Neuronal stem cell (in vitro differentiated cells): Measurements from ENCODE around the gene OXCT1.

ENCODE experiments used
- DNase-seq: peaks from one replicate; pipeline ENCODE4 v3.0.0-alpha.2; 2013; ENCODE audit warnings: low spot score
- H2AFZ ChIP-seq: one replicate; pipeline ENCODE4 v1.6.1; 2013; ENCODE audit warnings: mild to moderate bottlenecking, low read length, inconsistent platforms
- H2AK5ac ChIP-seq: 2 replicates; pipeline ENCODE4 v1.6.1; 2013; ENCODE audit warnings: low read depth, mild to moderate bottlenecking, inconsistent platforms, low read length, moderate library complexity, mixed read lengths
- H2BK120ac ChIP-seq: 2 replicates; pipeline ENCODE4 v1.6.1; 2013; ENCODE audit warnings: low read depth, mild to moderate bottlenecking, inconsistent platforms, low read length, moderate library complexity, mixed read lengths
- H2BK12ac ChIP-seq: one replicate; pipeline ENCODE4 v1.6.1; 2013; ENCODE audit warnings: low read length, inconsistent platforms
- H2BK15ac ChIP-seq: 2 replicates; pipeline ENCODE4 v1.6.1; 2013; ENCODE audit warnings: mild to moderate bottlenecking, low read length, inconsistent platforms, mixed read lengths
- H2BK5ac ChIP-seq: one replicate; pipeline ENCODE4 v1.6.1; 2013; ENCODE audit warnings: inconsistent platforms, mild to moderate bottlenecking, low read length, moderate library complexity
- H3K14ac ChIP-seq: one replicate; pipeline ENCODE4 v1.6.1; 2013; ENCODE audit warnings: low read length, inconsistent platforms
- H3K18ac ChIP-seq: 2 replicates; pipeline ENCODE4 v1.6.1; 2013; ENCODE audit warnings: low read length, inconsistent platforms
- H3K23ac ChIP-seq: 2 replicates; pipeline ENCODE4 v1.6.1; 2013; ENCODE audit warnings: low read depth, mild to moderate bottlenecking, mixed read lengths, low read length, inconsistent platforms; ENCODE audit not compliant: poor library complexity
- H3K27ac ChIP-seq: replicated peaks from 3 replicates; pipeline ENCODE4 v1.5.1; 2013; ENCODE audit warnings: low read length, inconsistent platforms
- H3K27me3 ChIP-seq, 3 experiments: 2 replicates each; pipeline ENCODE4 v1.6.1; 2013; ENCODE audit warnings: low read length in 3 of 3, mild to moderate bottlenecking in 2 of 3, inconsistent platforms in 1 of 3, low read depth in 1 of 3, mixed read lengths in 1 of 3, moderate library complexity in 1 of 3; ENCODE audit not compliant: control insufficient read depth in 3 of 3, insufficient read depth in 3 of 3
- H3K36me3 ChIP-seq, 2 donors: replicated peaks in 1 of 2; 2 replicates each; pipeline ENCODE4 v1.6.1; 2013; ENCODE audit warnings: low read length in 2 of 2; ENCODE audit not compliant: control insufficient read depth in 2 of 2, insufficient read depth in 2 of 2
- H3K4ac ChIP-seq: 2 replicates; pipeline ENCODE4 v1.6.1; 2013; ENCODE audit warnings: inconsistent platforms, mild to moderate bottlenecking, low read length, moderate library complexity
- H3K4me1 ChIP-seq, 2 donors: 1 replicate in 1 of 2; 2 replicates in 1 of 2; pipeline ENCODE4 v1.6.1; 2013; ENCODE audit warnings: low read length in 2 of 2, low read depth in 1 of 2; ENCODE audit not compliant: control insufficient read depth in 2 of 2, insufficient read depth in 1 of 2
- H3K4me2 ChIP-seq: one replicate; pipeline ENCODE4 v1.6.1; 2013; ENCODE audit warnings: mild to moderate bottlenecking, low read length, inconsistent platforms; ENCODE audit not compliant: insufficient read depth, poor library complexity, severe bottlenecking
- H3K4me3 ChIP-seq, 2 donors: 2 replicates each; pipeline ENCODE4 v1.5.1; 2013; ENCODE audit warnings: low read length in 2 of 2, mild to moderate bottlenecking in 2 of 2, inconsistent platforms in 1 of 2, moderate library complexity in 1 of 2
- H3K79me1 ChIP-seq: one replicate; pipeline ENCODE4 v1.6.1; 2013; ENCODE audit warnings: low read depth, mild to moderate bottlenecking, inconsistent platforms, low read length, moderate library complexity
- H3K9ac ChIP-seq: one replicate; pipeline ENCODE4 v1.6.1; 2013; ENCODE audit warnings: mild to moderate bottlenecking, low read depth, low read length, inconsistent platforms; ENCODE audit not compliant: poor library complexity
- H3K9me3 ChIP-seq, 2 donors: replicated peaks in 1 of 2; 2 replicates each; pipeline versions ENCODE3 to v1.6.1; 2013; ENCODE audit warnings: low read length in 2 of 2, mild to moderate bottlenecking in 2 of 2, inconsistent platforms in 1 of 2, low read depth in 1 of 2, mixed read lengths in 1 of 2, moderate library complexity in 1 of 2; ENCODE audit not compliant: control insufficient read depth in 2 of 2, insufficient read depth in 1 of 2
- H4K8ac ChIP-seq: one replicate; pipeline ENCODE4 v1.6.1; 2013; ENCODE audit warnings: low read depth, mild to moderate bottlenecking, inconsistent platforms, low read length, moderate library complexity
- H4K91ac ChIP-seq: one replicate; pipeline ENCODE4 v1.6.1; 2013; ENCODE audit warnings: low read length, low read depth, mild to moderate bottlenecking, inconsistent platforms; ENCODE audit not compliant: poor library complexity
- WGBS, 2 donors: extraction: QIAGEN DNeasy Blood & Tissue Kit; methylation state at CpG; one replicate each; pipeline ENCODE4 v1.1.7; 2013; ENCODE audit warnings: missing lambda C conversion rate in 2 of 2, mixed read lengths in 1 of 2; ENCODE audit not compliant: insufficient read length in 2 of 2, insufficient replicate concordance in 1 of 2; ENCODE audit errors: extremely low coverage in 2 of 2; 5-methylcytosine and 5-hydroxymethylcytosine counted together

The OXCT1 gene

DNA sequence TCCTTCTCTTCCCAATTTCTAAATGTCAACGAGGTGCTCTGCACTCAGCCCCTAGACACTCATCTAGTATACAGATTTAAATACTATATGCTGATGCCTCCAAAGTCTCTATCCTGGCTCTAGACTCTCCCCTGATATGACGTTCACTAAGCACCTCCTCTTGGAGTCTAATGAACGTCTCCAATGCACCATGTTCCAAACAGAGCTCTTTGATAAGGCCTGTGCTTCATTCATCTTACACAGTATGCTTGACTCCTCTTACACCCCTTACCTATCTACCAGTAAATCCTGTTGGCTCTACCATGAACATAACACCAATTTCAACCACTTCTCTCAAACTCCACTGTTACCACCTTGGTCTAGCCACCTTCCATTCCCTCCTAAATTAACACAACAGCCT lies 25.7 kb downstream of the OXCT1 start:
- Histone ChIP-seq H3K4ac (no peak overlapping the region), H2BK15ac (no peak overlapping the region), H3K79me1 (no peaks in the 10 kb centered on the region), H2BK5ac (no peak overlapping the region), H3K9ac (no peak overlapping the region), H3K4me1 (no peaks in the 10 kb centered on the region), H3K36me3 (peaks cover 0 to 25% of the 10 kb centered on the region in 2 donors), H3K14ac (no peak overlapping the region), H3K4me2 (no peak overlapping the region), H2BK12ac (no peak overlapping the region), H3K27me3 (no peaks in the 10 kb centered on the region), H3K18ac (no peak overlapping the region), H3K4me3 (no peak overlapping the region), H3K27ac (no peak overlapping the region), H3K9me3 (peaks cover 0 to 7% of the 10 kb centered on the region in 2 donors), H4K91ac (no peak overlapping the region), H2BK120ac (no peak overlapping the region), H3K23ac (no peak overlapping the region), H2AFZ (no peak overlapping the region), H4K8ac (no peak overlapping the region), H2AK5ac (no peak overlapping the region)
- no CpG with 5 or more reads among the region's 3 CpGs for WGBS, 2 donors
- no peak for DNase-seq

DNA sequence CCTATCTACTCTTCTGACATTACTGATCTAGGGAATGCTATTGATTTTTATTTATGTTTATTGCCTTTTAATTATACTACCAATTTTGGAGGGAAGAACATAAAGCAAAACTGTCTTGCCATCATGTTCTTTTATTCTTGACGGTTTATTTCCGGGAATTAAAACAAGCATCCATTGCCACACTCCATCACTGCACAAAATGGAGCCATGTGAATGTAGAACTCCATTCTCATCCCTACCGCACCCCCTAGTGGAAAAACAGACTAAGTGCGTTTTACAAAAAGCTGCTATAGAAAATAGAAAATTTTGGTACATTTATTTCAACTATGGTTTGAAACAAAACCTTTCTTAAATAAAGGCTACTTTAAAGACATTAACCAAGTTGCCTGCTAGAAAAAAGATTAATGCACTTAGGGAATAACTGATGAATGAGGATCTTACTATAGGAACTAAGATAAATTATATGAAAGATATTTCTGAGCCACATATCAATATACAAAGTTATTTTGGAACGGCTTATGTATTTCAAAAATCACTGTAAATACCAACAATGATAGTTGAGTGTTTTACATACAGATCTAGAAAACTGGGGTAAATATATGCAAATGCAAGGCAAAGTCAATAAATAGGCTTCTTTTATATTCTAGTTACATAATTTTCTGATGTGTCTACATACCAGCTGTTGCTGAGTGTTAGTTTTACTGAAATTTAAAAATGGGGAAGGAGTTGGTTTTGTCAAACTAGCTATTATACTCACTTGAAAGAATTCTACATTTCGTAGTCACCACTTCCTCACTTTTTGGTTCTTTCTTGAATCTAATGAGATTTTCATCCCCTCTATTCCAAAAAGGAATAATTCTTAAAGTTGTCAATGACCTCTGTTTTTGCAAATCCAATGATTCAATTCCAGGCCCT lies 26.5 kb downstream of the OXCT1 start:
- Histone ChIP-seq H3K14ac (no peak overlapping the region), H3K23ac (no peak overlapping the region), H2AFZ (no peak overlapping the region), H2AK5ac (no peak overlapping the region), H3K36me3 (peaks cover 0 to 21% of the 10 kb centered on the region in 2 donors), H3K27me3 (no peaks in the 10 kb centered on the region), H4K91ac (no peak overlapping the region), H2BK12ac (no peak overlapping the region), H2BK15ac (no peak overlapping the region), H2BK5ac (no peak overlapping the region), H3K9me3 (no peaks in the 10 kb centered on the region), H3K18ac (no peak overlapping the region), H3K4ac (no peak overlapping the region), H2BK120ac (no peak overlapping the region), H3K4me3 (no peak overlapping the region), H3K4me2 (no peak overlapping the region), H3K9ac (no peak overlapping the region), H4K8ac (no peak overlapping the region), H3K4me1 (no peaks in the 10 kb centered on the region), H3K27ac (no peak overlapping the region), H3K79me1 (no peaks in the 10 kb centered on the region)
- DNase-seq = peak; percentile 29
- no CpG with 5 or more reads among the region's 6 CpGs for WGBS, 2 donors

DNA sequence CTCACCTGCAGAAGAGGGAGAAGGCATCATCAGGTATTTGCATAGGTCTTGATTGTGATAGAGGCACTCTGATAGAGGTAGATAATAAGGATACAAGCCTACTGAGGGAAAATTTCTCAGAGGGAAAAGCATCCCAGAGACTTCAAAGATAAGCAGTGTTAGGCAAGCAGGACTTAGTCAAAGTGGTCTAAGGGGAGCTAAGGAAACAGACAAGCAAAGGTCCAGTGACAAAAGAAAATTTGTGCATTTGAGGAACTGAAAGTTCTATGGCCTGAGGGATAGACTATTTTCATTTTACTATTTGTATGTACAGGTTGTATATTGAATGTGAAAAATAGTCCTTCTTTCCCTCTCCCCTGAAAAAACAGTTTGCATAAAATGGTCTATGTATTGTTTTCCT lies 27.4 kb downstream of the OXCT1 start:
- Histone ChIP-seq H2AK5ac (no peak overlapping the region), H3K4me3 (no peak overlapping the region), H2BK120ac (no peak overlapping the region), H3K14ac (no peak overlapping the region), H2BK15ac (no peak overlapping the region), H3K9me3 (no peaks in the 10 kb centered on the region), H3K9ac (no peak overlapping the region), H4K8ac (no peak overlapping the region), H2BK5ac (no peak overlapping the region), H3K18ac (no peak overlapping the region), H3K4me1 (no peaks in the 10 kb centered on the region), H3K27ac (no peak overlapping the region), H3K23ac (no peak overlapping the region), H2AFZ (no peak overlapping the region), H3K4me2 (no peak overlapping the region), H4K91ac (no peak overlapping the region), H3K27me3 (no peaks in the 10 kb centered on the region), H3K4ac (no peak overlapping the region), H3K36me3 (peaks cover 0 to 24% of the 10 kb centered on the region in 2 donors), H3K79me1 (no peaks in the 10 kb centered on the region), H2BK12ac (no peak overlapping the region)
- DNase-seq = no peak

DNA sequence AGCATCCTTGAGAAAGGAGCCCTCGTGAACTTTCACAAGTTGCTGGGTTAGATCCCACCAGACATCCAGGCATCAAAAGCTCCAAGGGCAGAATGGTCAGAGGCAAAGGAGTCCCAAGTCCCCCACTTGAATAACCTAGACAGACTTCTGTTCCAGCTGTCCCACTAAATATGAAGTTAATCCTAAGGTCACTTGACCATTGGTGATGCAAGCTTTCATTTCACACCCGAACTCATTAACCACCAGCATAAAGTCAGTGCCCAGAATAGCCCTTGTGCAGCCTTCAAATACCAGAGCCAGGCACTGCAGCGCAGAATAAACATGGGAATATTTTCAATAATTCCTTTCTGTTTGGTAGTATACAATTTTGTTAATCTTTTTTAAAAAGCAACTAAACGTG lies 28.9 kb downstream of the OXCT1 start:
- no peaks in the 10 kb centered on the region for H3K27me3 ChIP-seq
- H3K4ac ChIP-seq = no peak overlapping the region
- no CpG with 5 or more reads among the region's 4 CpGs for WGBS, 2 donors
- no peak overlapping the region for H2BK15ac ChIP-seq
- DNase-seq = no peak
- H2AK5ac ChIP-seq = no peak overlapping the region
- no peak overlapping the region for H3K14ac ChIP-seq
- no peaks in the 10 kb centered on the region for H3K79me1 ChIP-seq
- no peak overlapping the region for H4K91ac ChIP-seq
- H3K9ac ChIP-seq = no peak overlapping the region
- H3K18ac ChIP-seq = no peak overlapping the region
- H3K4me3 ChIP-seq = no peak overlapping the region
- H2AFZ ChIP-seq = no peak overlapping the region
- H3K9me3 ChIP-seq = no peaks in the 10 kb centered on the region
- no peak overlapping the region for H4K8ac ChIP-seq
- no peak overlapping the region for H2BK12ac ChIP-seq
- H3K27ac ChIP-seq = no peak overlapping the region
- H2BK120ac ChIP-seq = no peak overlapping the region
- no peak overlapping the region for H3K23ac ChIP-seq
- H3K4me2 ChIP-seq = no peak overlapping the region
- H3K4me1 ChIP-seq = peaks cover 0 to 2% of the 10 kb centered on the region in 2 donors
- peaks cover 0 to 24% of the 10 kb centered on the region in 2 donors for H3K36me3 ChIP-seq
- H2BK5ac ChIP-seq = no peak overlapping the region
